GM18951 (cell line): ENCODE data around the gene STIP1.
"Not testable (repeated sequence)": the region's sequence is repeated elsewhere in the genome, so short reads cannot be mapped to it uniquely, and the experiment has no call there.

Source experiments
- POLR2A ChIP-seq: IDR thresholded peaks from 4 replicates; pipeline ENCODE4 v1.6.1; 2011; ENCODE audit warnings: mild to moderate bottlenecking; ENCODE audit not compliant: insufficient read length, insufficient read depth; ENCODE audit errors: extremely low read depth
- in situ Hi-C: fragments of 300-500 bp; cut with MboI; formaldehyde crosslinking; loops from one replicate; pipeline ENCODE4 v1.12.0; 2022; ENCODE audit warnings: low sequenced_read_pairs, mixed read lengths, inconsistent platforms; ENCODE audit not compliant: unreplicated experiment

The STIP1 gene

GRCh38 chr11:64150051-64150450 lies 35.9 kb upstream of the STIP1 start:
- in situ Hi-C loops, result loop anchor here (10.0 kb wide), 1 partner anchor 315 kb away; the partner anchor contains the start of gene MARK2
- no peak for TF ChIP-seq POLR2A

DNA sequence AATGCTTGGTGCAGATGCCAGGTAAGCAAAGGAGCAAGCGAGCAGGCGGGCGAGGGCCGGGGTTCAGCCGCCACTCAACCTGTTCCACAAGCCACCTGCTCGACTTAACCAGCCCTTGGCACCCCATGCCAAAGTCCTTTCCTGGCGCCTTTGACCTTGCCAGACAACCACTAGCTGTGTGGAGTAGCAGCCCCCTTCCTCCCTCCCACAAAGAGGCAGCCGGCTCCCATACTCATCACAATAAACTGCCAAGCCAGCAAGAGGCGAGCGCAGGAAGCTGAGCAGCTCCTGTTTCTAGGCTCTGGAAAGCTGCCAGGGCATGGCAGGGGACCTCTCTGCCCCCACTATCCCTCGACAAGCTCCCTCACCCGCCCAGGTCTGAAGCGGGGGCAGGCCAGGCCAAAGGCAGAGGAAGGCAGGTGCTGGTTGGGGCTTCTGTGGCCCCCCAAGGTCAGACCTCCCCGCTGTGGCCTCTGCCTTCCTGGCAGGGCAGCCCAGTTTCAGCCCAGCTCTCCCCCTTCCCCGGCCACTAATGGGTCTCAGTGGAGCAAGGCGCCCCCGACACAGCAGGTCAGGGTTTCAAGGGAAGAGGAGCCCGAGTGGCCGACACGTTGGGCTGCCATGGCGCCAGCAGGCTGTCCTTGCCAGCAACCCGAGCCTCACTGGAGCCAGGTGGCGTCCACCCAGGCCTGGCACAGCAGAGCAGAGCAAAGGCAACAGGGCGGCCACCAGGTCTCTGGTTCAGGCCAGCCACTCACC lies 35.3 kb upstream of the STIP1 start:
- in situ Hi-C loops, result loop anchor here (10.0 kb wide), 1 partner anchor 316 kb away; the partner anchor contains the start of gene MARK2
- no peak for TF ChIP-seq POLR2A

DNA sequence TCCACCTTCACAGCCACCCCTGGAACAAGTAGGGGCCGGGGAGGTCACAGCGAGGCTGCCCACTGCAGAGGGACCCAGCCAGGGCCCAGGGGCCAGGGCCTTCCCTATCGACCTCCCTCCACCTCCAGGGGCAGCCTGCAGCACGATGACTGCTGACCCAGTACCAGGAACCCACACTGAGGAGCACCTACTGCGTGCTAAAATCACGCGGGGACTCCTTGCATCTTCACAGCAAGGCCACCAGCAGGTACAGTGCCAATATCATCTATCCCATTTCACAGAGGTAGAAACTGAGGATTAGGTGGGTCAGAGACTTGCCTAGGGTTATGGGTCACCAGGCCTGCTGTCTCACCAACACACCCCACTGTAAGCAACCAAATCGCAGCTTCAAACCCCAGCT lies 34.6 kb upstream of the STIP1 start:
- in situ Hi-C loops, result loop anchor here (10.0 kb wide), 1 partner anchor 317 kb away; the partner anchor contains the start of gene MARK2
- no peak for TF ChIP-seq POLR2A

DNA sequence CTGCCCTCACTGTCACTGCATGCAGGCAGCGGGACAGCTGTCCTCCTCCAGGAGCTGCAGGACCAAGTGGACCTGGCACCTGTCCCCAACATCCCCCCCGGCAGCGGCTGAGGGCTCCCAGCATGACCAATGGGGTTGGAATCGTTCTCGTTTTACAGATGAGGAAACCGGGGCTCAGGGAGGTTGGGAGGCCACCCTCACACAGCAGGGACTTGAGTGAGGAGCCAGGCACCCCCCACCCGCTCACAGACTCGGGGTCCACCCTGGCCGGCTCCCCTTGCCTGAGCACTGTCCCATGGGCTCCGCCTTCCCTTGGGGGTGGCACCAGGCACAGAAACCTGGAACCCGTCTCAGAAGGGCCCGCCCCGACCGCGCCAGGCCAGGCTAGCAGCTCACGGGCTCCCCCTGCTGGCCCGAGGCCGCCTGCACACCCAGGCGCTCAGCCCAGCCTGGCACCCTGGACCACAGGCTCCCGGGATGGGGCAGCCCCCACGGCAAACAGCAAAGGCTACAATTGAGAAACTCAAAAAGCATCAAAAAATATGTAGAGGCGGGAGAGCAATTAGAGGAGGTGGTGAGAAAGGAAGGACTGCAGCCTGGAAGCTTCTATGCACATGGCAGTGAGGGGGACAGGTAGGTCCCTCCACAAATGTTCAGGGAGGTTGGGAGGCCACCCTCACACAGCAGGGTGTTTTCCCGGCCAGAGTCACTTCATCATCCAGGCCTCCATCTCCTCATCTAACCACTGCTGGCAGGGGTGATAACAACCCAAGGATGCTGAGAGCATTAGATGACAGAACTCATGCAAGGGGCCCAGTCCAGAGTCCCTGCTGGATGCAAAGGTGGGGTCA lies 32.9 kb upstream of the STIP1 start:
- TF ChIP-seq POLR2A, result no peak
- in situ Hi-C loops, result loop anchor here (10.0 kb wide), 1 partner anchor 318 kb away; the partner anchor contains the start of gene MARK2

DNA sequence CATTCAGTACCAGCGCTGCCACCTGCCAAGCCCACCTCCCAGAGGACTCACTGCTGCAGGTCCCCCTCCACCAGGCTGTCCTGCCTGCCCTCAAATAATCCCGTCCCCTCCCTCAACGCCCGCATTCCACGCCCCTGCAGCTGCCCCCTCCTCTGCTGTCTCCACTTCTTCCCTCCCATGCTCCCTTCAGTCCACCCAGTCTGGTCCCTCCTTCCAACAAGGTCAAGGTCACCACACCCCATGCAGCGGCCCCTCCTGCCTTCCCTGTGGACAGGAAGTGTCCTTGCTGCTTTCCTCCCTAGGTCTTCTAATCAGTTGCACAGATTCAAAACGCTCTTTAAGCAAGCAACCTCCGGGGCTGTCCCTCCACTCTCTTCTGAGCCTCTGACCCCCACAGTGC lies 32.2 kb upstream of the STIP1 start:
- no peak for TF ChIP-seq POLR2A
- in situ Hi-C loops, result loop anchor here (10.0 kb wide), 1 partner anchor 319 kb away; the partner anchor contains the start of gene MARK2

GRCh38 chr11:64156235-64157011 lies 29.5 kb upstream of the STIP1 start:
- in situ Hi-C loops, result loop anchor here (10.0 kb wide), 1 partner anchor 322 kb away; the partner anchor contains the start of gene MARK2
- TF ChIP-seq POLR2A, result no peak

DNA sequence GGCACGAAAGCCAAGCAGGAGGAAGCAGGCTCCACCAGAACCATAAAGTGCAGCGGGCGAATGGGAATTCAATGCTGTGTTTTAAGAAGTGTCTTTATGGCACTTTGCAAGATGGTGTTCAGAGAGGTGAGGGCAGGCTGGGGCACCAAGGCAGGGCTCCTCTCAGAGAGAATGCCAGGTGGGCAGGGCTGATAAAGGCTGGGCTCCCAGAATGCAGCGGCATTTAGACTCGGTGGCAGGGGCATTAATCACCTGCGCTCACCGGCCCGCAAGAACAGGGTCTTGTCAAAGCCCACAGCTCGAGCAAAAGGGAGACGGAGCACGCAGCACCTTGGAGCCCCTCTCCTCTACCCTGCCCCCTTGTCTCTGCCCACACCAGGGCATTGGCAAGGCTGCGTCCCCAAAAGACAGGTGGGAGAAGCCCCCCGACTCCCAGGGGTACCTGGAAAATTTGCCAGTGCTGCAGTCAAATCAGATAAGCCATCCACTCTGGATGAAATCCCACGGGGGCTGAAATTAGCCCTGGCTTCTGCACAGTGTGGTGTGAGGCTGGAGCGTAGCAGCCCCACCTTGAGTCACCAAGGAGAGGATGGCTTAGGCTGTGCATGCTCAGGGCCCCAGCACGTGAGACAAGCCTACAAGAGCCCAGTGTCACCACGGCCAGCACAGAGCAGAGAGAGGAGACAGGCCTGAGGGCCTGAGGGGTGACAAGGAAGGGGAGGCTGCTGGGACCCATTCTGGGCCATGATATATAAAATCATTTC lies 28.2 kb upstream of the STIP1 start:
- in situ Hi-C loops, result loop anchor here (10.0 kb wide), 1 partner anchor 323 kb away; the partner anchor contains the start of gene MARK2
- TF ChIP-seq POLR2A, result no peak

GRCh38 chr11:64161037-64161436 lies 24.9 kb upstream of the STIP1 start:
- TF ChIP-seq POLR2A, result no peak

GRCh38 chr11:64162769-64163168 lies 23.2 kb upstream of the STIP1 start:
- in situ Hi-C loops, result not testable (repeated sequence)

More at GRCh38 chr11:64161037-64161436, 24.9 kb upstream of the STIP1 start:
- in situ Hi-C loops, result no loop called here

- no peak for TF ChIP-seq POLR2A
- in situ Hi-C loops, result no loop called here
These were observed 22.0 kb upstream of the STIP1 start for GRCh38 chr11:64163951-64164350.

DNA sequence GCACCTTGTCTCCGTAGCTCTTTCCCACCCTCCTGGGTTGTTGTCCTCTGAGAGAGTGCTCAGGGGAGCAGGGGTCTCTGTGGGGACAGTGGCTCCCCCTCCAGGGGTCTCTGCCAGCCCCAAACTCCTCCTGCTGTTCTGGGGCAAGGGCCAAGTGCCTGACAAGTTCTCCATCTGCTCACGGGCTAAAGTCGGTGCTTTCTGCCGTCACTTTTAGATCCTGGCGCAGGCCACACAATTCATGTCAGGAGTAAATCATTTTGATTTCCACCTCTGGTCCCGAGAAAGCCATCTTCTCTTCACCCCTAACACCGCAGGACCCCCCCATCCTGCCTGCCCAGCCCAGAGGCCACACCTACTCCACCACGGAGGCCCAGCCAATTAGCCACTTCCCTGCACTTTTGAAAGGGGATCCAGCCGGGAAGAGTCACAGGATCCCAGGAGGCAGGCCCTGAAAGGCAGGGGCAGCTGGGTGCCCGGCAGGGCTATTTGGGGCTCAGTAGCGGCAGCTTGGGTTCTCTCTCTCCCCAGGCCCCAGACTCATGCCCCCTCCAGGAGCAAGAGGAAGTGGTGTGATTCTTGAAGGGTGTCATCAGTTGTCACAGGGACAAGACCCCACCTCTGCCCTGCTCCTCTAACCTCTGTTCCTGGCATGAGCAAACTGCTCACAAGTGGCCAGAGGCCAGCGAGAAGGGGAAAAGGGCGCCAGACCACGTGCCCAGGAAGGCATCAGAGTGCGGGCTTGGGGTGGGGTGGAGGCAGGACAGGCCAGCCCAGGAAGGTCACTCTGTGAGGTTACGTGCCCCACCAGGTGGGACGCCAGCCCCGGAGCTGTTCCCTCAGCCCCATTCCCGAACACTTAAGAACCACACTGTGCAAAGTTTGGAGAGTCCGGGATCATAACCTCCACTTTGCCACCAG lies 21.3 kb upstream of the STIP1 start:
- in situ Hi-C loops, result no loop called here
- no peak for TF ChIP-seq POLR2A
